ENCODE data around the gene RFK.
"Not testable (repeated sequence)": the region's sequence is repeated elsewhere in the genome, so short reads cannot be mapped to it uniquely, and the experiment has no call there.

RFK gene

GRCh38 chr9:76394195-76394959 is at the start of gene RFK:
Gene RFK, minus strand, starts transcription at chr9:76394426. Its CDS starts 255 bp downstream, at chr9:76394171.
- peak; percentile 83 for DNase-seq

DNA sequence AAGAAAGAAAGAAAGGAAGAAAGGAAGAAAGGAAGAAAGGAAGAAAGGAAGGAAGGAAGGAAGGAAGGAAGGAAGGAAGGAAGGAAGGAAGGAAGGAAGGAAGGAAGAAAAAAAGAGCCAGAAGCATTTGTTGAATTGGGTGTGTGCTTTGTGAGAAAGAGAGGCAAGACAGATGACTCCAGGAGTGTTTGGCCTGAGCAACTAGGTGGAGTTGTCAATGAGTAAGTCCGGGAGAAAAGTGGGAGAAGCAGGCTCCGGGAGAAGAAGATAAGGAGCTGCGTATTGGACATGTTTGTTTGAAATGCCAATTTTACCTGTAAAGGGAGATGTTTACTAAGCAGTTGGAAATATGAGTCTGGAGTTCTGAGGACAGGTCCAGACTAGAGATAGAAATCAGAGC is 49.7 kb upstream of the RFK start:
- DNase-seq: no peak

DNA sequence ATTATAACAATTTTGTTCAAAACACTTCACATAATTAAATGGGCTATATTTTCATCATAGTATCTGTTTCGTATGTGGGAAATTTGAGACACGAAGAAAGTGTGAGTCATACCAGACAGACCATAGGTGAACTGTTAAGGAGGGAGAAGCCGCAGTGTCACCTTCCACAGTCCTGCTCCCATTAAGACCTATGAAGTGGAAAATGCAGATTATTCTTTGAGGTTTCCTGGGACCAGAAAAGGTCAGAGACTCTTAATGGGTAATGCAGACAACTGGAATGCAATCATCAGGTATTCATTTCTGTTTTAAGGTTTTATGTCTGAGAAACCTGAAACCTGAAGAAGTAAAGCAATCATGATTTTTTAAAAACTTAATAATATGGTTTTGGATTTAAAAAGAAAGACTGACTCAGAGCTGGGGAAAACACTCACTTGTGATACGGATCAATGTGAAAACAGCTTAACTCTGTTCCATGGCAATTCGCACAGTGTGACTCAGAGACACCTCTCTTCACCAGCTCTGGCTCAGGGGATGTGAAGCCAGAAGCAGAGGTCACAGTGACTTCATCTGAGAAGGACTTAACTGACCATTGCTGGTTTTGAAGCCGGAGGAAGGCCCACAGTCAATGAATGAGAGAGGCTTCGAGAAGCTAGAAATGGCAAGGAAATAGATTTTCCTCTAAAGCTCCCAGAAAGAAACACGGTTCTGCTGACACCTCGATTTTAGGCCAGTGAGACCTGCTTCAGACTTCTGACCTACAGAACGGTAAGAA is 47.5 kb upstream of the RFK start:
- DNase-seq: no peak

- no peak for DNase-seq
These were observed 44.8 kb upstream of the RFK start for GRCh38 chr9:76438841-76439588.

DNA sequence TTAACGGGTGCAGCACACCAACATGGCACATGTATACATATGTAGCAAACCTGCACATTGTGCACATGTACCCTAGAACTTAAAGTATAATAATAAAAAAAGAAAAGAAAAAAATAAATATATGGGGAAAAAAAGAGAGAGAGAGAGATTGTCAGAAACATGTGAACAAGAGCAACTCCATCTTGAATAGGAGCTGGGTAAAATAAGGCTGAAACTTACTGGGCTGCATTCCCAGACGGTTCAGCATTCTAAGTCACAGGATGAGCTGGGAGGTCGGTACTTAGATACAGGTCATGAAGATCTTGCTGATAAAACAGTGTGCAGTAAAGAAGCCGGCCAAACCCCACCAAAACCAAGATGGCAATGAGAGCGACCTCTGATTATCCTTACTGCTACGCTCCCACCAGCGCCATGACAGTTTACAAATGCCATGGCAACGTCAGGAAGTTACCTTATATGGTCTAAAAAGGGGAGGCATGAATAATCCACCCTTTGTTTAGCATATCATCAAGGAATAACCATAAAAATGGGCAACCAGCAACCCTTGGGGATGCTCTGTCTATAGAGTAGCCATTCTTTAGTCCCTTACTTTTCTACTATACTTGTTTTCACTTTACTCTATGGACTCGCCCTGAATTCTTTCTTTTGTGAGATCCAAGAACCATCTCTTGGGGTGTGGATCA is 42.9 kb upstream of the RFK start:
- not testable (repeated sequence) for DNase-seq

DNA sequence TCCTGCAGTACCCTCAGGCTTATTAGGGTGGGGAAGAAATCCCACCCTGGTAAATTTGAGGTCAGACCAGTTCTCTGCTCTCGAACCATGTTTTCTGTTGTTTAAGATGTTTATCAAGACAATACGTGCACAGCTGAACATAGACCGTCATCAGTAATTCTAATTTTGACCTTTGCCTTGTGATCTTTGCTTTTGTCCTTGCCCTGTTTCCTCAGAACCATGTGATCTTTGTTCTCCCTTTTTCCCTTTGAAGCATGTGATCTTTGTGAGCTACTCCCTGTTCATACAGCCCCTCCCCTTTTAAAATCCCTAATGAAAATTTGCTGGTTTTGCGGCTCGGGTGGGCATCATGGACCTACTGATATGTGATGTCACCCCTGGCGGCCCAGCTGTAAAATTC is 40.7 kb upstream of the RFK start:
- DNase-seq: not testable (repeated sequence)

GRCh38 chr9:76433836-76434235 is 39.6 kb upstream of the RFK start:
- DNase-seq: no peak

GRCh38 chr9:76433406-76433805 is 39.2 kb upstream of the RFK start:
- DNase-seq: no peak

- no peak for DNase-seq
These were observed 37.4 kb upstream of the RFK start for GRCh38 chr9:76431601-76432000.

GRCh38 chr9:76426807-76427419 is 32.7 kb upstream of the RFK start:
- no peak for DNase-seq

DNA sequence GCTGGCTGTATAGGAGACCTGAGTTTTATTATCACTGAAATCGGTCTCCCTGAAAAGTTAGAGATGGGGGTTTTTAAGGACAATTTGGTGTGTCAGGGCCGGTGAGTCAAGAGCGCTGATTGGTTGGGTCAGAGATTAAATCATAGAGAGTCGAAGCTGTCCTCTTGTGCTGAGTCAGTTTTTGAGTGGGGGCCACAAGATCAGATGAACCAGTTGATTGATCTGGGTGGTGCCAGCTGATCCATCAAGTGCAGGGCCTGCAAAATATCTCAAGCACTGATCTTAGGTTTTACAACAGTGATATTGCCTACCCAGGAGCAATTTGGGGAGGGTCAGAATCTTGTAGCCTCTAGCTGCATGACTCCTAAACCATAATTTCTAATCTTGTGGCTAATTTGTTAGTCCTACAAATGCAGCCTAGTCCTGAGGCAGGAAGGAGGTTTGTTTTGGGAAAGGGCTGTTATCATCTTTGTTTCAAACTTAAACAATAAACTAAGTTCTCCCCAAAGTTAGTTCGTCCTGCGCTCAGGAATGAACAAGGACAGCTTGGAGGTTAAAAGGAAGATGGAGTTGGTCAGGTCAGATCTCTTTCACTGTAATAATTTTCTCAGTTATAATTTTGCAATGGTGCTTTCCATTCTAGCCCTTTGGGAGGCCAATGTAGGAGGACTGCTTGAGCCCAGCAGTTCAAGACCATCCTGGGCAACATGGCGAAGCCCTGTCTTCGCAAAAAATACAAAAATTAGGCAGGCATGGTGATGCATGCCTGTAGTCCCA is 31.6 kb upstream of the RFK start:
- no peak for DNase-seq

GRCh38 chr9:76424491-76424890 is 30.3 kb upstream of the RFK start:
- no peak for DNase-seq

DNA sequence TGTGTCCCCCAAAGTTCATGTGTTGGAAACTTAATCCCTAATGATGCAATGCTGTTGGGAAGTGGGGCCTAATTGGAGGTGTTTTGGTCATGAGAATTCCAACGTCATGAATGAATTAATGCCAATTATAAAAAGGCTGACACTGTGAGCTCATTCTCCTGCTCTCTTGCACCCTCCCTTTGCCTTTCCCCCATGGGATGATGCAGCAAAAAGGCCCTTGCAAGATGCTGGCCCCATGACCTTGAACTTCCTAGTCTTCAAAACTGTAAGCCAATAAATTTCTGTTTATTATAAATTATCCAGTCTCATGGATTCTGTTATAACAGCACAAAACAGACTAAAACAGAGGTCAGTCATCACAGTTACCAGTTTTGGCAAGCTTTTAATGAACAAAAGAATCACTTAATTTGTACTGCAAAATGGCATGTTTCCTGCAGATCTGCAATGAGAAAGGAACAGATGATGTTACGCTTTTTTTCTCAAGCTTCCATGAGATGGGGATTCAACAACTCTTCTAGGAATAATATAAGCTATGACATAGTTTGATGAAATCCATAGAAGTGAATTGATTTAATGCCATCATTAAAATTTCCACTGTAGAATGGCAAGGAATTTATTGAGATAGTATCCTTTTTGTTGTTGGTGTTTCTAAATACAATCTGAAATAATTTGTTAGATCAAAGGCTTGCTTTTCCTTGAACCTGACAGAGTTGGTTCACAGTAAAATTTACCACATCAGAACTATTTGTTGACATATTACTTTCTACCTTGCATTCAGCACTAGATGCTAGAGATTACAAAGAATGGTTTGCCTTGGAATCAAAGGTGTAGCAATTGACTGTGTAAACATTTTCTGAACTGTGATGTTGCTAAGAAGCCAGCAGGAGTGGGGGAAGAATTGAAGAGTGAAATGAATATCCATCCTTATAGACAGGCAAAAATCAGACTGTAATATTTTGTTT is 29.3 kb upstream of the RFK start:
- DNase-seq: no peak

DNA sequence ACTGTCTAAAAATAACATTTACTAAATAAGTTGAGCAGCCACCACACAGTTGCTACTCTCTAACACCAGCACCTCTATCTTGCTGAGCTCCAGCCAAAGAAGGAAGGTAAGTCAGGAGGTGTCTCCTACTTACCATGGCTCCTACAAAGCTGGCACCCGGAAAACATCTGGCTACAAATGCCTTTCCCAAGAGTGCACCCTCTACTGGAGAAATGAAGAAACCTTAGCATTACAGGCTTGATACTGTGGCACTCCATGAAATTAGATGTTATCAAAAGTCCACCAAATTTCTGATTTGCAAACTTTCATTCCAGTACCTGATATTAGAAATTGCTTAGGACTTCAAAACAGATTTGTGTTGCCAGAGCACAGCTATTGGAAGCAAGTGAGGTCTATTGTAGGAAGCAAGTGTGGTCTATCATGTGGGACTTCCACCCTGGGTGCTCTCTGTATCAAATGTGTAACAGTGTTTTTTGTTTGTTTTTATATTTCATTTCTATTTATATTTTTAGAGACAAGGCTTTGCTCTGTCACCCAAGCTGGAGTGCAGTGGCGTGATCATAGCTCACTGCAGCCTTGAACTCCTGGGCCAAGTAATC is 25.7 kb upstream of the RFK start:
- no peak for DNase-seq

GRCh38 chr9:76417394-76417793 is 23.2 kb upstream of the RFK start:
- DNase-seq: no peak

DNA sequence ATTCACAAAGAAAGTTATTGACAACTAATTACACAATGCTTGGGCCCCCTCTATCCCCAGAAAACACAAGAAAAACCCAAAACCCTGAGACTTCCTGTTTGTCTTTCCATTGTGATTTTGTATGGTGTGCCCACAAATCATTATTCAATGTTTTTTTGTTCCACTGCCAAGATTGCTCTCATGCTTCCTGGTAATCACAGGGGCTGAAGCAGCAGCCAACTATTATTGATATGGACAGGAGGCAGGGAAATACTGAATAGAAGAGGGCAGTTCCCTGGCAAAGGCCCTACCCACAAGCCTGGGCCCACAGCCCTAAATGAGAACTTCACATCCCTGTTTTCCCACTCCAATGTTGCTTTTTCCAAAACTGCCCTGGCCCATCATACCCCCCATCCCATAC is 21.5 kb upstream of the RFK start:
- DNase-seq: no peak

- no peak for DNase-seq
These were observed 20.9 kb upstream of the RFK start for GRCh38 chr9:76415154-76415553.

- no peak for DNase-seq
These were observed 20.4 kb upstream of the RFK start for GRCh38 chr9:76414661-76415060.

DNA sequence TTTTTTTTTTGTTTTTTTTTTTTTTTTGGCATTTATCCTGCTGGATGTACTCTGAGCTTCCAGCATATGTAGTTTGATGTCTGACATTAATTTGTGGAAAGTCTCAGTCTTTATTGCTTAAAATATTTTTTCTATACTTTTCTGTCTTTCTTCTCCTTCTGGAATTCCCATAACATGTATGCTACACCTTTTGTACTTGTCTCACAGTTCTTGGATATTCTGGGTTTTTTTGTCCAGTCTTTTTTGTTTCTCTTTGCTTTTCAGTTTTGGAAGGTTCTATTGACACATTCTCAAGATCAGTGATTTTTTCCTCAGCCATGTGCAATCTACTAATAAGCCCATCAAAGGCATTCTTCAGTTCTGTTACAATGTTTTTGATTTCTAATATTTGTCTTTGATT is 19.4 kb upstream of the RFK start:
- DNase-seq: no peak

DNA sequence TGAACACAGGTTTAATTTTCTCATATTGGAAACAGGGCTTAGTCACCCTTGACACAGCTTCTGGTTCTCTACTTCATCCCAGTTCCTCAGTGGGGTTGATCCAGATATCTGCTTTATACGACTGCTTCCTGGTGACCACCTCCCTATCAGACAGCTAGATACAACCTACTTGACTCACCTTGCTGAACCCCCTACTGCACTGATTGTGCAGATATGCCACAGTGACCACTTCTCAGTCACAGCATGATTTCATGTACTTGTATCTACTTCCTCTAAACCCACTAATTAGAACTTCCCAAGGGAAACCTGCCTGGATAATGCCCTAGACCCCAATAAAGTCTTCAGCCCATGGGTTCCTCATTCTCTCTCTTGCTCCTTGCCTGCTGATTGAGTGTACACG is 18.4 kb upstream of the RFK start:
- no peak for DNase-seq

All from NCI-H1436 (cell line).